Endothelial cell of umbilical vein (primary cell): ENCODE data around the gene USF3. TPM values are rescaled to one million over a fixed set of nuclear protein-coding genes. Genes with fewer than 3 reads are reported as not detected.
A peak's percentile ranks its signal among the peaks of the same experiment; 100 is the strongest.

ENCODE experiments used
- BruUV-seq: library from RNA; stranded (reverse); fragments of 400-500 nt; replicated peaks from 2 replicates; lab custom pipeline; 2021; lab: Mats Ljungman, UMichigan
- CTCF ChIA-PET: fragments of 300-600, 350-600 bp; sonication (Branson Sonifier 250); formaldehyde crosslinking; loops from one replicate; lab custom pipeline; 2021; ENCODE audit warnings: antibody characterized with exemption, inconsistent platforms; lab: Charles Lee
- POLR2A ChIA-PET: fragments of 300-600, 350-600 bp; sonication (Branson Sonifier 250); formaldehyde crosslinking; loops from one replicate; lab custom pipeline; 2021; ENCODE audit warnings: antibody characterized with exemption, inconsistent platforms; lab: Charles Lee
- DNase-seq: peaks from one replicate; pipeline ENCODE4 v3.0.0-alpha.2; 2011; ENCODE audit warnings: low read depth, low spot score
- FAIRE-seq: peaks from 2 replicates; lab custom pipeline; 2011; peaks lifted over from hg19 to GRCh38; lab: Jason Lieb, UNC
- H2AFZ ChIP-seq: 2 replicates; pipeline ENCODE4 v1.6.0; 2012; ENCODE audit warnings: low read depth, low read length, control low read depth, inconsistent platforms
- H3K27ac ChIP-seq: 2 replicates; pipeline ENCODE4 v1.5.1; 2011; ENCODE audit warnings: low read depth, mild to moderate bottlenecking, control low read depth, low read length, moderate library complexity; ENCODE audit not compliant: insufficient read depth
- H3K27me3 ChIP-seq, 2 experiments: 2 replicates each; pipeline versions ENCODE4 v1.6.0 to v1.6.1; 2011; ENCODE audit warnings: low read length in 2 of 2, mixed read lengths in 1 of 2; ENCODE audit not compliant: control insufficient read depth in 2 of 2, insufficient read depth in 2 of 2
- H3K36me3 ChIP-seq, 2 experiments: 2 replicates in 1 of 2; 3 replicates in 1 of 2; pipeline ENCODE4 v1.5.1; 2011; ENCODE audit warnings: low read length in 2 of 2, mild to moderate bottlenecking in 1 of 2, moderate library complexity in 1 of 2; ENCODE audit not compliant: control insufficient read depth in 2 of 2, insufficient read depth in 2 of 2; ENCODE audit errors: extremely low read depth in 1 of 2
- H3K4me1 ChIP-seq: 3 replicates; pipeline ENCODE4 v1.5.1; 2011; ENCODE audit warnings: mild to moderate bottlenecking, low read length; ENCODE audit not compliant: control insufficient read depth, insufficient read depth; ENCODE audit errors: extremely low read depth
- H3K4me2 ChIP-seq: 2 replicates; pipeline ENCODE4 v1.6.1; 2011; ENCODE audit warnings: low read length, control low read depth, mixed read lengths; ENCODE audit not compliant: insufficient read depth
- H3K4me3 ChIP-seq, 3 experiments: fragments of 200-600 bp in 1 of 3; sonication (generic), shearing (Covaris generic) in 1 of 3; replicated peaks in 1 of 3; 2 replicates each; pipeline ENCODE4 v1.5.1; 2011 to 2016; ENCODE audit warnings: control low read depth in 3 of 3, low read length in 3 of 3, mild to moderate bottlenecking in 2 of 3, inconsistent platforms in 1 of 3, low read depth in 1 of 3, moderate library complexity in 1 of 3; ENCODE audit not compliant: insufficient read depth in 1 of 3
- H3K79me2 ChIP-seq: 2 replicates; pipeline ENCODE4 v1.6.0; 2012; ENCODE audit warnings: low read length, inconsistent platforms; ENCODE audit not compliant: control insufficient read depth, insufficient read depth
- H3K9ac ChIP-seq: replicated peaks from 2 replicates; pipeline ENCODE3; 2011; ENCODE audit warnings: low read length, control low read depth; ENCODE audit not compliant: insufficient read depth; ENCODE audit errors: extremely low read depth
- H3K9me1 ChIP-seq: replicated peaks from 3 replicates; pipeline ENCODE4 v1.6.0; 2011; ENCODE audit warnings: mild to moderate bottlenecking, low read length; ENCODE audit not compliant: control insufficient read depth, insufficient read depth; ENCODE audit errors: extremely low read depth
- H3K9me3 ChIP-seq: replicated peaks from 2 replicates; pipeline ENCODE4 v1.5.1; 2012; ENCODE audit warnings: low read length, inconsistent platforms; ENCODE audit not compliant: control insufficient read depth, insufficient read depth
- H4K20me1 ChIP-seq: replicated peaks from 2 replicates; pipeline ENCODE3; 2011; ENCODE audit warnings: mild to moderate bottlenecking, low read length; ENCODE audit not compliant: control insufficient read depth, insufficient read depth; ENCODE audit errors: extremely low read depth
- CTCF ChIP-seq, 2 donors: IDR thresholded peaks; 1 replicate in 1 of 2; 2 replicates in 1 of 2; pipeline ENCODE4 v1.5.1; 2011; ENCODE audit warnings: low read length in 2 of 2, mild to moderate bottlenecking in 2 of 2, moderate library complexity in 2 of 2, control low read depth in 1 of 2, inconsistent platforms in 1 of 2, low read depth in 1 of 2; ENCODE audit not compliant: insufficient read depth in 1 of 2; ENCODE audit errors: extremely low read depth in 1 of 2
- EZH2 ChIP-seq: IDR thresholded peaks from 2 replicates; pipeline ENCODE4 v1.6.1; 2012; ENCODE audit warnings: borderline replicate concordance, low read depth, mild to moderate bottlenecking, moderate library complexity, low read length, inconsistent platforms; ENCODE audit not compliant: severe bottlenecking
- GATA2 ChIP-seq: IDR thresholded peaks from 2 replicates; pipeline ENCODE4 v1.7.0; 2011; ENCODE audit warnings: low read depth, mild to moderate bottlenecking, moderate library complexity, mixed read lengths, low read length; ENCODE audit not compliant: insufficient read length, insufficient read depth
- MYC ChIP-seq: IDR thresholded peaks from one replicate; pipeline ENCODE4 v1.6.1; 2011; ENCODE audit warnings: mild to moderate bottlenecking, low read depth, low read length
- POLR2A ChIP-seq: IDR thresholded peaks from 2 replicates; pipeline ENCODE4 v1.6.1; 2012; ENCODE audit warnings: low read depth, mild to moderate bottlenecking, control low read depth, low read length
- dilution Hi-C: fragments of 300-500 bp; cut with MboI; formaldehyde crosslinking; loops from one replicate; pipeline ENCODE4 v1.15.0; 2019; ENCODE audit warnings: low sequenced_read_pairs; ENCODE audit not compliant: extremely low pct_ligation_motif_present
- intact Hi-C: fragments of 100-400 bp; cut with micrococcal nuclease; formaldehyde crosslinking; loops from one replicate; pipeline ENCODE4 v1.10.0; 2022
- polyA plus RNA-seq, 4 experiments: library from polyadenylated mRNA; depleted of rRNA in 3 of 4; stranded (reverse) in 3 of 4; unstranded in 1 of 4; fragments of >200 nt; gene quantifications; 2 replicates each; pipeline versions ENCODE4 v1.2.1 to v1.2.3, GENCODE V29; 2011 to 2012; ENCODE audit warnings: missing spikeins in 1 of 4
- total RNA-seq: library from RNA; stranded (reverse); gene quantifications from 2 replicates; pipeline ENCODE4 v1.2.3, GENCODE V29; 2021

The USF3 gene
- total and polyA plus RNA-seq, 2 donors (not counting 3 experiments of a cell fraction or from before 2014, with no cell fraction given) = 7.0 to 10.5 TPM

GRCh38 chr3:113698213-113698742 is 1.8 kb upstream of the USF3 start:
- Histone ChIP-seq H3K4me3 (peak overlapping the region in 1 of 3 experiments; percentile 90), H4K20me1 (no peaks in the 10 kb centered on the region), H3K36me3 (no peaks in the 10 kb centered on the region), H3K9me1 (no peaks in the 10 kb centered on the region), H2AFZ (peak overlapping the region; percentile 28), H3K27ac (no peak overlapping the region), H3K27me3 (no peaks in the 10 kb centered on the region), H3K4me2 (peak overlapping the region; percentile 93), H3K4me1 (peaks cover 14% of the 10 kb centered on the region), H3K9ac (no peak overlapping the region), H3K9me3 (no peaks in the 10 kb centered on the region), H3K79me2 (peaks cover 2% of the 10 kb centered on the region)
- intact Hi-C loops (loop anchor here (5.0 to 10.0 kb wide), 2 partner anchors 139 to 1133 kb away; partner anchors contain the start of genes ATG3, GRAMD1C and SLC35A5), dilution Hi-C loops (no loop called here)
- no peak for DNase-seq
- FAIRE-seq = no peak
- BruUV-seq = no TSS peak
- TF ChIP-seq MYC (no peak), EZH2 (no peak), GATA2 (no peak), CTCF (IDR thresholded peaks at IDR 0.05; ENCODE audit: extremely low read depth in 1 of 2, insufficient read depth in 1 of 2, low read depth in 1 of 2, low read length in 2 of 2) (no peak), POLR2A (no peak)
- POLR2A ChIA-PET = no interaction called here
- CTCF ChIA-PET = interaction anchor here (1.0 to 1.1 kb wide), 2 partner anchors 38 to 47 kb away, joined by 4 to 5 read pairs; no protein-coding TSS in a partner anchor
